HCT116 (cell line): Measurements from ENCODE around the gene OGG1.

ENCODE experiments used
- EGR1 ChIP-seq: IDR thresholded peaks from 2 replicates; pipeline ENCODE4 v1.6.1; 2012; ENCODE audit warnings: low read depth
- EZH2 ChIP-seq: fragments of 200-600 bp; sonication (generic); IDR thresholded peaks from 2 replicates; pipeline ENCODE4 v1.6.1; 2017; ENCODE audit warnings: antibody characterized with exemption, mixed run types
- EZH2phosphoT487 ChIP-seq: fragments of 200-600 bp; IDR thresholded peaks from 2 replicates; pipeline ENCODE4 v1.6.1; 2018; ENCODE audit warnings: antibody characterized with exemption, borderline replicate concordance
- FOSL1 ChIP-seq: IDR thresholded peaks from 2 replicates; pipeline ENCODE4 v1.6.1; 2012; ENCODE audit warnings: low read depth
- JUND ChIP-seq: IDR thresholded peaks from 2 replicates; pipeline ENCODE4 v1.6.1; 2012
- POLR2A ChIP-seq: IDR thresholded peaks from 2 replicates; pipeline ENCODE4 v1.7.0; 2011; ENCODE audit warnings: borderline replicate concordance; ENCODE audit not compliant: insufficient read depth, insufficient read length; ENCODE audit errors: extremely low read depth
- RAD21 ChIP-seq: IDR thresholded peaks from 2 replicates; pipeline ENCODE4 v1.6.1; 2012; ENCODE audit warnings: low read depth, mild to moderate bottlenecking
- YY1 ChIP-seq: IDR thresholded peaks from 2 replicates; pipeline ENCODE4 v1.6.1; 2011; ENCODE audit warnings: low read length, low read depth, moderate library complexity, mild to moderate bottlenecking; ENCODE audit not compliant: insufficient replicate concordance; ENCODE audit errors: extremely low read depth
- TF ChIP-seq, protein P1 (sequence below), 3 experiments: fragments of 200-600 bp in 1 of 3; sonication (generic) in 1 of 3; IDR thresholded peaks in 2 of 3; conservative IDR thresholded peaks in 1 of 3; 2 replicates each; pipeline ENCODE4 v1.5.1; 2012 to 2017; ENCODE audit warnings: low read depth in 2 of 3, low read length in 2 of 3, antibody characterized with exemption in 1 of 3, borderline replicate concordance in 1 of 3, control low read depth in 1 of 3, mild to moderate bottlenecking in 1 of 3, mixed read lengths in 1 of 3, mixed run types in 1 of 3, moderate library complexity in 1 of 3; ENCODE audit not compliant: insufficient read depth in 1 of 3
- TF ChIP-seq, protein P2 (sequence below): IDR thresholded peaks from 2 replicates; pipeline ENCODE4 v1.6.1; 2012
- TF ChIP-seq, protein P3 (sequence below): IDR thresholded peaks from 2 replicates; pipeline ENCODE4 v1.6.1; 2012; ENCODE audit warnings: low read depth
- TF ChIP-seq, protein P4 (sequence below): IDR thresholded peaks from 2 replicates; pipeline ENCODE4 v1.6.1; 2011; ENCODE audit warnings: mild to moderate bottlenecking, low read length, moderate library complexity; ENCODE audit not compliant: insufficient replicate concordance; ENCODE audit errors: extremely low read depth

DNA sequence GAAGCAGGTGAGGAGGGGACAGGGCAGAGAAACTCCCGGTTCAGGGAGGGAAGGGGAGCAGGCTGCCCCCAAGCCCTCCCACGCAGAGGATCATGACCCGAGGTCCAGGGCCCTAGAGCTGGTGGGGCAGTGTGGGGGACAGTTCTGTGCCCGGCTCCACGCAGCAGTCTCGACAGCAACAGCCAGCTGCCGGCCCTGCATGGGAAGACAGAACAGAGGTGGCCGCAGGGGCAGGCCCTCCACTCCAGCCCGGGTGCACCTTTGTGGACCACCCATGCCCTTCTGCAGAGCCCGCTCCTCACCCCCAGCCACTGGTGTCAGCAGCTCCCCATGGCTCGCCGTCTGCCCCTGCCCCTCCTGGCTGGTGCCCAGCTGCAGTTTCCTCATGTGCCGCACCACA, 7.7 kb downstream of the OGG1 start:
- TF ChIP-seq, protein P1, sequence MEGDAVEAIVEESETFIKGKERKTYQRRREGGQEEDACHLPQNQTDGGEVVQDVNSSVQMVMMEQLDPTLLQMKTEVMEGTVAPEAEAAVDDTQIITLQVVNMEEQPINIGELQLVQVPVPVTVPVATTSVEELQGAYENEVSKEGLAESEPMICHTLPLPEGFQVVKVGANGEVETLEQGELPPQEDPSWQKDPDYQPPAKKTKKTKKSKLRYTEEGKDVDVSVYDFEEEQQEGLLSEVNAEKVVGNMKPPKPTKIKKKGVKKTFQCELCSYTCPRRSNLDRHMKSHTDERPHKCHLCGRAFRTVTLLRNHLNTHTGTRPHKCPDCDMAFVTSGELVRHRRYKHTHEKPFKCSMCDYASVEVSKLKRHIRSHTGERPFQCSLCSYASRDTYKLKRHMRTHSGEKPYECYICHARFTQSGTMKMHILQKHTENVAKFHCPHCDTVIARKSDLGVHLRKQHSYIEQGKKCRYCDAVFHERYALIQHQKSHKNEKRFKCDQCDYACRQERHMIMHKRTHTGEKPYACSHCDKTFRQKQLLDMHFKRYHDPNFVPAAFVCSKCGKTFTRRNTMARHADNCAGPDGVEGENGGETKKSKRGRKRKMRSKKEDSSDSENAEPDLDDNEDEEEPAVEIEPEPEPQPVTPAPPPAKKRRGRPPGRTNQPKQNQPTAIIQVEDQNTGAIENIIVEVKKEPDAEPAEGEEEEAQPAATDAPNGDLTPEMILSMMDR (IDR thresholded peaks at IDR 0.05 in 2 of 3, conservative IDR thresholded peaks at IDR 0.05 in 1 of 3; ENCODE audit: borderline replicate concordance in 1 of 3, insufficient read depth in 1 of 3, low read depth in 2 of 3, low read length in 2 of 3), result no peak
- TF ChIP-seq, protein P2, sequence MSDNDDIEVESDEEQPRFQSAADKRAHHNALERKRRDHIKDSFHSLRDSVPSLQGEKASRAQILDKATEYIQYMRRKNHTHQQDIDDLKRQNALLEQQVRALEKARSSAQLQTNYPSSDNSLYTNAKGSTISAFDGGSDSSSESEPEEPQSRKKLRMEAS, result no peak
- no peak for TF ChIP-seq FOSL1
- no peak for TF ChIP-seq EZH2
- TF ChIP-seq YY1, result no peak
- TF ChIP-seq, protein P3, sequence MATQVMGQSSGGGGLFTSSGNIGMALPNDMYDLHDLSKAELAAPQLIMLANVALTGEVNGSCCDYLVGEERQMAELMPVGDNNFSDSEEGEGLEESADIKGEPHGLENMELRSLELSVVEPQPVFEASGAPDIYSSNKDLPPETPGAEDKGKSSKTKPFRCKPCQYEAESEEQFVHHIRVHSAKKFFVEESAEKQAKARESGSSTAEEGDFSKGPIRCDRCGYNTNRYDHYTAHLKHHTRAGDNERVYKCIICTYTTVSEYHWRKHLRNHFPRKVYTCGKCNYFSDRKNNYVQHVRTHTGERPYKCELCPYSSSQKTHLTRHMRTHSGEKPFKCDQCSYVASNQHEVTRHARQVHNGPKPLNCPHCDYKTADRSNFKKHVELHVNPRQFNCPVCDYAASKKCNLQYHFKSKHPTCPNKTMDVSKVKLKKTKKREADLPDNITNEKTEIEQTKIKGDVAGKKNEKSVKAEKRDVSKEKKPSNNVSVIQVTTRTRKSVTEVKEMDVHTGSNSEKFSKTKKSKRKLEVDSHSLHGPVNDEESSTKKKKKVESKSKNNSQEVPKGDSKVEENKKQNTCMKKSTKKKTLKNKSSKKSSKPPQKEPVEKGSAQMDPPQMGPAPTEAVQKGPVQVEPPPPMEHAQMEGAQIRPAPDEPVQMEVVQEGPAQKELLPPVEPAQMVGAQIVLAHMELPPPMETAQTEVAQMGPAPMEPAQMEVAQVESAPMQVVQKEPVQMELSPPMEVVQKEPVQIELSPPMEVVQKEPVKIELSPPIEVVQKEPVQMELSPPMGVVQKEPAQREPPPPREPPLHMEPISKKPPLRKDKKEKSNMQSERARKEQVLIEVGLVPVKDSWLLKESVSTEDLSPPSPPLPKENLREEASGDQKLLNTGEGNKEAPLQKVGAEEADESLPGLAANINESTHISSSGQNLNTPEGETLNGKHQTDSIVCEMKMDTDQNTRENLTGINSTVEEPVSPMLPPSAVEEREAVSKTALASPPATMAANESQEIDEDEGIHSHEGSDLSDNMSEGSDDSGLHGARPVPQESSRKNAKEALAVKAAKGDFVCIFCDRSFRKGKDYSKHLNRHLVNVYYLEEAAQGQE, result no peak
- TF ChIP-seq JUND, result no peak
- no peak for TF ChIP-seq EZH2phosphoT487
- TF ChIP-seq POLR2A, result no peak
- TF ChIP-seq, protein P4, sequence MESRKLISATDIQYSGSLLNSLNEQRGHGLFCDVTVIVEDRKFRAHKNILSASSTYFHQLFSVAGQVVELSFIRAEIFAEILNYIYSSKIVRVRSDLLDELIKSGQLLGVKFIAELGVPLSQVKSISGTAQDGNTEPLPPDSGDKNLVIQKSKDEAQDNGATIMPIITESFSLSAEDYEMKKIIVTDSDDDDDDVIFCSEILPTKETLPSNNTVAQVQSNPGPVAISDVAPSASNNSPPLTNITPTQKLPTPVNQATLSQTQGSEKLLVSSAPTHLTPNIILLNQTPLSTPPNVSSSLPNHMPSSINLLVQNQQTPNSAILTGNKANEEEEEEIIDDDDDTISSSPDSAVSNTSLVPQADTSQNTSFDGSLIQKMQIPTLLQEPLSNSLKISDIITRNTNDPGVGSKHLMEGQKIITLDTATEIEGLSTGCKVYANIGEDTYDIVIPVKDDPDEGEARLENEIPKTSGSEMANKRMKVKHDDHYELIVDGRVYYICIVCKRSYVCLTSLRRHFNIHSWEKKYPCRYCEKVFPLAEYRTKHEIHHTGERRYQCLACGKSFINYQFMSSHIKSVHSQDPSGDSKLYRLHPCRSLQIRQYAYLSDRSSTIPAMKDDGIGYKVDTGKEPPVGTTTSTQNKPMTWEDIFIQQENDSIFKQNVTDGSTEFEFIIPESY, result no peak
- TF ChIP-seq EGR1, result no peak
- TF ChIP-seq RAD21, result no peak
